ENCODE results near the gene DAPK2. TPM values are rescaled to one million over a fixed set of nuclear protein-coding genes. Genes with fewer than 3 reads are reported as not detected.

Gene DAPK2
- total and polyA plus RNA-seq, 2 donors (not counting 1 experiment from before 2014, with no cell fraction given) = 14.4 to 21.4 TPM

DNA sequence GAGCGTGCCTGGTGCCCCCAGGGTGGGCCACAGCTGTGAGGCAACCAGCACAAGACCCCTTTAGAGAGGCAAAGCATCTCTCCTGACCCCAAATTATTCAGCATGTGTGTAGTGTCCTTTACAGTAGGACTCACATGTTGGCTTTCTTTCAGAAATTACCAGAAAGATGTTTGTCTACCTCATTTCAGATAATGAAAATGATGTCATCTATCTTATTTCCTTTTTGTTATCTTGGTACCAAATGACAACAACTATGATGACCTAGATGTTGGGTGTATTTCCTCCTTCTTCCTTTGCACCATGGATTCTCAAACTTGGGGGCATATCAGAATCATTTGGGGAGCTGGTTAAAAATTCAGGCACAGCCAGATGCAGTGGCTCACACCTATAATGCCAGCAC lies 50.5 kb downstream of the DAPK2 start:
- no peaks in the 10 kb centered on the region for H4K20me1 ChIP-seq (ENCODE audit: control insufficient read depth, extremely low read depth, insufficient read depth, low read length)
- no peak for DNase-seq (ENCODE audit: low read depth in 2 of 2)
- no peak overlapping the region for H3K4me2 ChIP-seq (ENCODE audit: extremely low read depth, insufficient read depth, low read length)
- H3K27ac ChIP-seq (ENCODE audit: insufficient read depth, low read length) = no peak overlapping the region
- H3K36me3 ChIP-seq (ENCODE audit: control insufficient read depth, insufficient read depth, low read length) = no peaks in the 10 kb centered on the region
- H2AFZ ChIP-seq (ENCODE audit: low read length) = no peak overlapping the region
- H3K4me3 ChIP-seq (replicated peaks in 1 of 4; ENCODE audit: control extremely low read depth in 1 of 4, insufficient read depth in 1 of 4, low read depth in 3 of 4, low read length in 4 of 4) = no peak overlapping the region
- H3K9me3 ChIP-seq (ENCODE audit: control insufficient read depth, insufficient read depth, low read depth, low read length) = no peaks in the 10 kb centered on the region
- H3K4me1 ChIP-seq (ENCODE audit: control insufficient read depth, extremely low read depth, insufficient read depth, low read length) = peaks cover 19% of the 10 kb centered on the region
- H3K9ac ChIP-seq (ENCODE audit: insufficient read depth, low read length) = no peak overlapping the region
- no peaks in the 10 kb centered on the region for H3K79me2 ChIP-seq (ENCODE audit: control insufficient read depth, insufficient read depth, low read length)
- no peak for TF ChIP-seq EZH2 (IDR thresholded peaks at IDR 0.05; ENCODE audit: low read length, missing control alignments)
- TF ChIP-seq, protein P1, sequence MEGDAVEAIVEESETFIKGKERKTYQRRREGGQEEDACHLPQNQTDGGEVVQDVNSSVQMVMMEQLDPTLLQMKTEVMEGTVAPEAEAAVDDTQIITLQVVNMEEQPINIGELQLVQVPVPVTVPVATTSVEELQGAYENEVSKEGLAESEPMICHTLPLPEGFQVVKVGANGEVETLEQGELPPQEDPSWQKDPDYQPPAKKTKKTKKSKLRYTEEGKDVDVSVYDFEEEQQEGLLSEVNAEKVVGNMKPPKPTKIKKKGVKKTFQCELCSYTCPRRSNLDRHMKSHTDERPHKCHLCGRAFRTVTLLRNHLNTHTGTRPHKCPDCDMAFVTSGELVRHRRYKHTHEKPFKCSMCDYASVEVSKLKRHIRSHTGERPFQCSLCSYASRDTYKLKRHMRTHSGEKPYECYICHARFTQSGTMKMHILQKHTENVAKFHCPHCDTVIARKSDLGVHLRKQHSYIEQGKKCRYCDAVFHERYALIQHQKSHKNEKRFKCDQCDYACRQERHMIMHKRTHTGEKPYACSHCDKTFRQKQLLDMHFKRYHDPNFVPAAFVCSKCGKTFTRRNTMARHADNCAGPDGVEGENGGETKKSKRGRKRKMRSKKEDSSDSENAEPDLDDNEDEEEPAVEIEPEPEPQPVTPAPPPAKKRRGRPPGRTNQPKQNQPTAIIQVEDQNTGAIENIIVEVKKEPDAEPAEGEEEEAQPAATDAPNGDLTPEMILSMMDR (conservative IDR thresholded peaks at IDR 0.05 in 1 of 2, IDR thresholded peaks at IDR 0.05 in 1 of 2; ENCODE audit: low read depth in 1 of 2, low read length in 2 of 2) = no peak
- no peaks in the 10 kb centered on the region for H3K27me3 ChIP-seq (ENCODE audit: control insufficient read depth, insufficient read depth, low read length)

GRCh38 chr15:63994073-63994600 lies 52.1 kb downstream of the DAPK2 start:
- H3K79me2 ChIP-seq (ENCODE audit: control insufficient read depth, insufficient read depth, low read length) = no peaks in the 10 kb centered on the region
- TF ChIP-seq, protein P1 (conservative IDR thresholded peaks at IDR 0.05 in 1 of 2, IDR thresholded peaks at IDR 0.05 in 1 of 2; ENCODE audit: low read depth in 1 of 2, low read length in 2 of 2) = no peak
- no peak for TF ChIP-seq EZH2 (IDR thresholded peaks at IDR 0.05; ENCODE audit: low read length, missing control alignments)
- H3K27ac ChIP-seq (ENCODE audit: insufficient read depth, low read length) = no peak overlapping the region
- H4K20me1 ChIP-seq (ENCODE audit: control insufficient read depth, extremely low read depth, insufficient read depth, low read length) = no peaks in the 10 kb centered on the region
- peaks cover 15% of the 10 kb centered on the region for H3K4me1 ChIP-seq (ENCODE audit: control insufficient read depth, extremely low read depth, insufficient read depth, low read length)
- H3K4me3 ChIP-seq (replicated peaks in 1 of 4; ENCODE audit: control extremely low read depth in 1 of 4, insufficient read depth in 1 of 4, low read depth in 3 of 4, low read length in 4 of 4) = no peak overlapping the region
- no peaks in the 10 kb centered on the region for H3K36me3 ChIP-seq (ENCODE audit: control insufficient read depth, insufficient read depth, low read length)
- H3K4me2 ChIP-seq (ENCODE audit: extremely low read depth, insufficient read depth, low read length) = no peak overlapping the region
- no peaks in the 10 kb centered on the region for H3K27me3 ChIP-seq (ENCODE audit: control insufficient read depth, insufficient read depth, low read length)
- no peaks in the 10 kb centered on the region for H3K9me3 ChIP-seq (ENCODE audit: control insufficient read depth, insufficient read depth, low read depth, low read length)
- no peak for DNase-seq (ENCODE audit: low read depth in 2 of 2)
- no peak overlapping the region for H2AFZ ChIP-seq (ENCODE audit: low read length)
- no peak overlapping the region for H3K9ac ChIP-seq (ENCODE audit: insufficient read depth, low read length)

GRCh38 chr15:63992300-63992699 lies 54.0 kb downstream of the DAPK2 start:
- TF ChIP-seq, protein P1 (conservative IDR thresholded peaks at IDR 0.05 in 1 of 2, IDR thresholded peaks at IDR 0.05 in 1 of 2; ENCODE audit: low read depth in 1 of 2, low read length in 2 of 2) = no peak
- no peak for TF ChIP-seq EZH2 (IDR thresholded peaks at IDR 0.05; ENCODE audit: low read length, missing control alignments)
- H4K20me1 ChIP-seq (ENCODE audit: control insufficient read depth, extremely low read depth, insufficient read depth, low read length) = no peaks in the 10 kb centered on the region
- DNase-seq (ENCODE audit: low read depth in 2 of 2) = no peak
- H3K27me3 ChIP-seq (ENCODE audit: control insufficient read depth, insufficient read depth, low read length) = no peaks in the 10 kb centered on the region
- no peaks in the 10 kb centered on the region for H3K36me3 ChIP-seq (ENCODE audit: control insufficient read depth, insufficient read depth, low read length)
- H3K27ac ChIP-seq (ENCODE audit: insufficient read depth, low read length) = no peak overlapping the region
- H3K4me3 ChIP-seq (replicated peaks in 1 of 4; ENCODE audit: control extremely low read depth in 1 of 4, insufficient read depth in 1 of 4, low read depth in 3 of 4, low read length in 4 of 4) = no peak overlapping the region
- H3K79me2 ChIP-seq (ENCODE audit: control insufficient read depth, insufficient read depth, low read length) = no peaks in the 10 kb centered on the region
- no peak overlapping the region for H2AFZ ChIP-seq (ENCODE audit: low read length)
- no peaks in the 10 kb centered on the region for H3K9me3 ChIP-seq (ENCODE audit: control insufficient read depth, insufficient read depth, low read depth, low read length)
- H3K4me1 ChIP-seq (ENCODE audit: control insufficient read depth, extremely low read depth, insufficient read depth, low read length) = no peaks in the 10 kb centered on the region
- H3K4me2 ChIP-seq (ENCODE audit: extremely low read depth, insufficient read depth, low read length) = no peak overlapping the region
- no peak overlapping the region for H3K9ac ChIP-seq (ENCODE audit: insufficient read depth, low read length)

All from fibroblast of lung (primary cell).